H9 (cell line): ENCODE results near the gene ZNF432. TPM values are rescaled to one million over a fixed set of nuclear protein-coding genes. Genes with fewer than 3 reads are reported as not detected.

Experiments
- DNase-seq: peaks from one replicate; pipeline ENCODE4 v3.0.0-alpha.2; 2017
- H2AFZ ChIP-seq: one replicate; pipeline ENCODE4 v1.6.1; 2013; ENCODE audit warnings: mild to moderate bottlenecking, low read length, control low read depth, moderate library complexity
- H2AK5ac ChIP-seq: 2 replicates; pipeline ENCODE4 v1.6.1; 2013; ENCODE audit warnings: low read length, control low read depth, mixed read lengths; ENCODE audit not compliant: insufficient read length
- H2BK120ac ChIP-seq: one replicate; pipeline ENCODE4 v1.6.1; 2013; ENCODE audit warnings: low read depth, mild to moderate bottlenecking, low read length, control low read depth, inconsistent platforms; ENCODE audit not compliant: poor library complexity, severe bottlenecking
- H2BK12ac ChIP-seq: 2 replicates; pipeline ENCODE4 v1.6.1; 2013; ENCODE audit warnings: low read length, control low read depth, mixed read lengths, low read depth; ENCODE audit not compliant: insufficient read length
- H2BK15ac ChIP-seq: 2 replicates; pipeline ENCODE4 v1.6.1; 2013; ENCODE audit warnings: low read depth, low read length, control low read depth
- H2BK20ac ChIP-seq: one replicate; pipeline ENCODE4 v1.6.1; 2013; ENCODE audit warnings: low read depth, mild to moderate bottlenecking, low read length, control low read depth, inconsistent platforms; ENCODE audit not compliant: poor library complexity, severe bottlenecking
- H2BK5ac ChIP-seq: 2 replicates; pipeline ENCODE4 v1.6.1; 2013; ENCODE audit warnings: low read length, control low read depth, mixed read lengths; ENCODE audit not compliant: insufficient read length
- H3K14ac ChIP-seq: 2 replicates; pipeline ENCODE4 v1.6.1; 2013; ENCODE audit warnings: low read length, control low read depth; ENCODE audit not compliant: insufficient read depth
- H3K18ac ChIP-seq: 2 replicates; pipeline ENCODE4 v1.6.1; 2013; ENCODE audit warnings: low read depth, mild to moderate bottlenecking, mixed read lengths, low read length, control low read depth; ENCODE audit not compliant: insufficient read length
- H3K23ac ChIP-seq: 2 replicates; pipeline ENCODE4 v1.6.1; 2013; ENCODE audit warnings: low read length, control low read depth, mixed read lengths, low read depth; ENCODE audit not compliant: insufficient read length
- H3K23me2 ChIP-seq: 2 replicates; pipeline ENCODE4 v1.6.1; 2013; ENCODE audit warnings: low read depth, mild to moderate bottlenecking, mixed read lengths, low read length, control low read depth; ENCODE audit not compliant: insufficient read length, poor library complexity, severe bottlenecking
- H3K27ac ChIP-seq: 2 replicates; pipeline ENCODE4 v1.5.1; 2013; ENCODE audit warnings: low read length, control low read depth, mixed read lengths, low read depth; ENCODE audit not compliant: insufficient read length
- H3K27me3 ChIP-seq: 2 replicates; pipeline ENCODE4 v1.6.1; 2013; ENCODE audit warnings: low read length, control low read depth, inconsistent platforms; ENCODE audit not compliant: insufficient read depth
- H3K4ac ChIP-seq: 2 replicates; pipeline ENCODE4 v1.6.1; 2013; ENCODE audit warnings: low read depth, mild to moderate bottlenecking, control low read depth, inconsistent platforms, low read length, moderate library complexity
- H3K4me1 ChIP-seq: 2 replicates; pipeline ENCODE4 v1.6.1; 2013; ENCODE audit warnings: low read length, control low read depth, inconsistent platforms; ENCODE audit not compliant: insufficient read depth
- H3K4me2 ChIP-seq: 2 replicates; pipeline ENCODE4 v1.6.1; 2013; ENCODE audit warnings: low read length, control low read depth, mixed read lengths; ENCODE audit not compliant: insufficient read length, insufficient read depth
- H3K56ac ChIP-seq: 2 replicates; pipeline ENCODE4 v1.6.1; 2013; ENCODE audit warnings: low read depth, mild to moderate bottlenecking, mixed read lengths, low read length, control low read depth; ENCODE audit not compliant: insufficient read length
- H3K79me1 ChIP-seq: 2 replicates; pipeline ENCODE4 v1.6.1; 2013; ENCODE audit warnings: low read depth, mild to moderate bottlenecking, moderate library complexity, low read length, control low read depth, inconsistent platforms; ENCODE audit not compliant: insufficient read depth, poor library complexity, severe bottlenecking
- H3K79me2 ChIP-seq: 2 replicates; pipeline ENCODE4 v1.6.1; 2013; ENCODE audit warnings: low read length, control low read depth, inconsistent platforms; ENCODE audit not compliant: insufficient read depth
- H3K9ac ChIP-seq: 2 replicates; pipeline ENCODE4 v1.6.1; 2013; ENCODE audit warnings: low read length, control low read depth, mixed read lengths; ENCODE audit not compliant: insufficient read length; ENCODE audit errors: extremely low read depth
- H3K9me3 ChIP-seq: one replicate; pipeline ENCODE4 v1.6.1; 2013; ENCODE audit warnings: low read depth, low read length, inconsistent platforms; ENCODE audit not compliant: control insufficient read depth
- H3T11ph ChIP-seq: one replicate; pipeline ENCODE4 v1.6.1; 2013; ENCODE audit warnings: mild to moderate bottlenecking, low read length, control low read depth, inconsistent platforms
- H4K20me1 ChIP-seq: one replicate; pipeline ENCODE4 v1.6.1; 2013; ENCODE audit not compliant: control insufficient read depth, insufficient read length, insufficient read depth
- H4K5ac ChIP-seq: 2 replicates; pipeline ENCODE4 v1.6.1; 2013; ENCODE audit warnings: low read depth, mild to moderate bottlenecking, mixed read lengths, low read length, control low read depth; ENCODE audit not compliant: insufficient read length
- H4K8ac ChIP-seq: replicated peaks from 2 replicates; pipeline ENCODE4 v1.6.1; 2013; ENCODE audit warnings: low read length, control low read depth, mixed read lengths, low read depth; ENCODE audit not compliant: insufficient read length
- H4K91ac ChIP-seq: 2 replicates; pipeline ENCODE4 v1.6.1; 2013; ENCODE audit warnings: low read depth, mild to moderate bottlenecking, moderate library complexity, mixed read lengths, low read length, control low read depth; ENCODE audit not compliant: insufficient read length
- H3K27ac Mint-ChIP-seq, 3 experiments: 2 replicates in 2 of 3; 3 replicates in 1 of 3; pipeline ENCODE4 v1.8.0; 2020 to 2021; ENCODE audit warnings: mixed read lengths in 3 of 3, mild to moderate bottlenecking in 1 of 3, moderate library complexity in 1 of 3
- H3K27me3 Mint-ChIP-seq: 2 replicates; pipeline ENCODE4 v1.8.0; 2021; ENCODE audit warnings: low read depth, mild to moderate bottlenecking, moderate library complexity, mixed read lengths
- H3K36me3 Mint-ChIP-seq, 3 experiments: 2 replicates in 2 of 3; 3 replicates in 1 of 3; pipeline ENCODE4 v1.8.0; 2020 to 2021; ENCODE audit warnings: low read depth in 3 of 3, mixed read lengths in 3 of 3; ENCODE audit not compliant: insufficient read depth in 1 of 3
- H3K4me1 Mint-ChIP-seq, 2 experiments: 2 replicates each; pipeline ENCODE4 v1.8.0; 2020; ENCODE audit warnings: mixed read lengths in 2 of 2
- H3K4me3 Mint-ChIP-seq, 2 experiments: 2 replicates in 1 of 2; 3 replicates in 1 of 2; pipeline ENCODE4 v1.8.0; 2020 to 2021; ENCODE audit warnings: mild to moderate bottlenecking in 2 of 2, mixed read lengths in 2 of 2, moderate library complexity in 1 of 2
- H3K9me3 Mint-ChIP-seq, 2 experiments: 2 replicates in 1 of 2; 3 replicates in 1 of 2; pipeline ENCODE4 v1.8.0; 2020; ENCODE audit warnings: mild to moderate bottlenecking in 2 of 2, mixed read lengths in 2 of 2, moderate library complexity in 1 of 2
- WGBS: extraction: QIAGEN DNeasy Blood & Tissue Kit; methylation state at CpG from one replicate; pipeline ENCODE4 v1.1.7; 2013; ENCODE audit warnings: missing lambda C conversion rate, low lambda C conversion rate, mixed read lengths; ENCODE audit not compliant: insufficient read length; ENCODE audit errors: extremely low coverage; 5-methylcytosine and 5-hydroxymethylcytosine counted together
- total RNA-seq: library from RNA; stranded (reverse); gene quantifications from 2 replicates; pipeline ENCODE4 v1.2.1, GENCODE V29; 2021
- TF ChIP-seq, protein P1 (sequence below): fragments of 200-600 bp; sonication (generic); conservative IDR thresholded peaks from 3 replicates; pipeline ENCODE4 v1.8.0; 2021; ENCODE audit warnings: antibody characterized with exemption, mild to moderate bottlenecking

The ZNF432 gene
- total RNA-seq, 1 experiment from 2014 or later = 13.2 TPM

DNA sequence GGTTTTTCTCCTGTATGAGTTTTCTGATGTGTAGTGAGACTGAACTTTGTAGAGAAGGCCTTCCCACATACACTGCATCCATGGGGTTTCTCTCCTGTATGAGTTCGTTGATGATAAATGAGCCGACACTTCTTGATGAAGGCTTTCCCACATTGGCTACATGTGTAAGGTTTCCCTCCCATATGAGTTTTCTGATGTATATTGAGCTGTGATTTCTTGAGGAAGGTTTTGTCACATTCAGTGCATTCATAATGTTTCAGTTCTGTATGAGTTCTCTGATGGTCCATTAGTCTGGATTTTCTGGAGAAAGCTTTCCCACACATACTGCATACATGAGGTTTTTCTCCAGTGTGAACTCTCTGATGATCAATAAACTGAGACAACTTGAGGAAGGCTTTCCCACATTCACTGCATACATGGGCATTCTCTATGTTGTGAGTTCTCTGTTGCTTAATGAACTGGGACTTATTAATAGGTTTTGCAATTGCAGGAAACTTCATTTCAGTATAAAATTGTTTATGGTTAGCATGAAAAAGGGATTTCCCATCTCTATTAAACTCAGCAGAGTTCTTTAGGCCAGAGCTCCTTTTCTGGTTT is 54.5 kb downstream of the ZNF432 start:
- no peak overlapping the region for H3K18ac ChIP-seq
- no peaks in the 10 kb centered on the region for H3K4me1 ChIP-seq
- no peak overlapping the region for H2BK120ac ChIP-seq
- no peak overlapping the region for H2BK20ac ChIP-seq
- no peak overlapping the region for H3T11ph ChIP-seq
- no peak overlapping the region for H3K14ac ChIP-seq
- TF ChIP-seq, protein P1, sequence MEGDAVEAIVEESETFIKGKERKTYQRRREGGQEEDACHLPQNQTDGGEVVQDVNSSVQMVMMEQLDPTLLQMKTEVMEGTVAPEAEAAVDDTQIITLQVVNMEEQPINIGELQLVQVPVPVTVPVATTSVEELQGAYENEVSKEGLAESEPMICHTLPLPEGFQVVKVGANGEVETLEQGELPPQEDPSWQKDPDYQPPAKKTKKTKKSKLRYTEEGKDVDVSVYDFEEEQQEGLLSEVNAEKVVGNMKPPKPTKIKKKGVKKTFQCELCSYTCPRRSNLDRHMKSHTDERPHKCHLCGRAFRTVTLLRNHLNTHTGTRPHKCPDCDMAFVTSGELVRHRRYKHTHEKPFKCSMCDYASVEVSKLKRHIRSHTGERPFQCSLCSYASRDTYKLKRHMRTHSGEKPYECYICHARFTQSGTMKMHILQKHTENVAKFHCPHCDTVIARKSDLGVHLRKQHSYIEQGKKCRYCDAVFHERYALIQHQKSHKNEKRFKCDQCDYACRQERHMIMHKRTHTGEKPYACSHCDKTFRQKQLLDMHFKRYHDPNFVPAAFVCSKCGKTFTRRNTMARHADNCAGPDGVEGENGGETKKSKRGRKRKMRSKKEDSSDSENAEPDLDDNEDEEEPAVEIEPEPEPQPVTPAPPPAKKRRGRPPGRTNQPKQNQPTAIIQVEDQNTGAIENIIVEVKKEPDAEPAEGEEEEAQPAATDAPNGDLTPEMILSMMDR = no peak
- no peak overlapping the region for H3K9ac ChIP-seq
- no peak overlapping the region for H3K23ac ChIP-seq
- Mint-ChIP-seq H3K27ac (no peak overlapping the region), H3K9me3 (peaks cover 86 to 91% of the 10 kb centered on the region in 2 experiments), H3K4me1 (no peaks in the 10 kb centered on the region), H3K4me3 (no peak overlapping the region), H3K27me3 (no peaks in the 10 kb centered on the region; the same call in 1 of the 2 replicates), H3K36me3 (peaks cover 74 to 86% (median 84%) of the 10 kb centered on the region in 3 experiments)
- no peak overlapping the region for H2AK5ac ChIP-seq
- no peak overlapping the region for H3K56ac ChIP-seq
- no peaks in the 10 kb centered on the region for H3K79me1 ChIP-seq
- H4K20me1 ChIP-seq = no peaks in the 10 kb centered on the region
- no peak overlapping the region for H3K4me2 ChIP-seq
- H2BK12ac ChIP-seq = no peak overlapping the region
- no peak overlapping the region for H2BK15ac ChIP-seq
- no peak overlapping the region for H4K91ac ChIP-seq
- no peak overlapping the region for H4K8ac ChIP-seq
- WGBS = no CpG with 5 or more reads among the region's 2 CpGs
- no peak overlapping the region for H3K4ac ChIP-seq
- no peak for DNase-seq
- H3K27me3 ChIP-seq = no peaks in the 10 kb centered on the region
- H3K23me2 ChIP-seq = no peaks in the 10 kb centered on the region
- no peak overlapping the region for H2BK5ac ChIP-seq
- H3K9me3 ChIP-seq = peaks cover 67% of the 10 kb centered on the region
- no peak overlapping the region for H4K5ac ChIP-seq
- no peak overlapping the region for H3K27ac ChIP-seq
- H2AFZ ChIP-seq = no peak overlapping the region
- H3K79me2 ChIP-seq = no peaks in the 10 kb centered on the region
